Activated CD4-positive, CD25-positive, alpha-beta regulatory T cell treated with anti-CD3 and anti-CD28 coated beads, Interleukin-2, amount 50 U/mL, for 16 hours (primary cell): ENCODE data around the gene SCUBE1.

ENCODE experiments used
- DNase-seq: peaks from one replicate; pipeline ENCODE4 v3.0.0-alpha.2; 2020; ENCODE audit warnings: low read depth, low spot score

SCUBE1 gene

DNA sequence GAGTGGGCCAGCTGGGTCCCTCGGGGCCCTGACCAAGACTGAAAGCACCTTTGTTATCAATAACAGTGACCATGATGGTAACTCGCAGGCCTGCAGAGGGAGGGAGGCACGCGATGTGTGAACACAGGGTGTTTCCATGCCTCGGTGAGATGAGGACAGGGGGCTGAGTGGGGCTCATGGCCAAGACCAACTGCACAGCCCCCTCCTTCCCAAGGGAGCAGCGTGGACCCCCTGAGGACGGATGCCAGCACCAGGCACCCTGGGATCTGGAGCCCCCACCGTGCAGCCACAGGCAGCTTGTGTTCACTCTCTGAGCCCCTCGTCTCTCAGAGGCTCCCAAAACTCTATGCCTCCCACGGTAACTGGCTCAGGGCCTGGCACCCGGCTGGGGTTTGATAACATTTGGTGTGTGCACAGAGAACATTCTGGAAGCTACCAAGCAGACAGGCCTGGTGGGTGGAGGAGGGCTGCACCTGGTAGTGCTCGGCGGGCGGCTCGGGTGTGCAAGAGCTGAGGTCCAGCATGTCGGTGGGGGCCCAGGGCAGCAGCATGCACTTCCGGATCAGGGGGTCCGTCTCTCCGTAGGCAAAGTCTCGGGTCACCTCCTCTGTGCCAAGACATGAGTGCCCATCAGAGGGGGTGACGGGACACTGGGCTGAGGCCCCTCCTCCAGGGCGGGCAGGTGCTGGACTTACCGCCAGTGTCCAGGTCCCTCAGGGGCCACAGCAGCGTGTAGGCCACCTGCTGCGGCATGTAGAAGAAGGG lies 163.8 kb downstream of the SCUBE1 start:
- DNase-seq, result no peak

DNA sequence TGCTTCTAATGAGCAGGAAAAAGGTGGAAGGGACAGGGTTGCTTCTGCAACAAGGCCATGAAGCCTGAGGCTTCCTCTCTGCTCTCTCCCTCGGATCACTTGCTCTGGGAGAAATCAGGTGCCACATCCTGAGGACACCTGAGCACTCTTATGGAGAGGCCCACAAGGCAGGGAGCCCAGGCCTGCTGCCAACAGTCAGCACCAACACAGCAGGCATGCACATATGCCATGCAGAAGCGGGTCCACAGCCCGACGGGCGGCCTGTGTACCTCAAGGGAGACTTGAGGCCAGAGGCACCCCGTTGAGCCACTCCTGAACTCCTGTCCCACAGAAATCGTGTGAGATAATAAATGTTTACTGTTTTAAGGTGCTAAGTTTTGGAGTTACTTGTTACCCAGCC lies 165.7 kb downstream of the SCUBE1 start:
- no peak for DNase-seq

GRCh38 chr22:43176090-43176489 lies 167.1 kb downstream of the SCUBE1 start:
- no peak for DNase-seq

GRCh38 chr22:43174941-43175531 lies 168.1 kb downstream of the SCUBE1 start:
- DNase-seq, result no peak

DNA sequence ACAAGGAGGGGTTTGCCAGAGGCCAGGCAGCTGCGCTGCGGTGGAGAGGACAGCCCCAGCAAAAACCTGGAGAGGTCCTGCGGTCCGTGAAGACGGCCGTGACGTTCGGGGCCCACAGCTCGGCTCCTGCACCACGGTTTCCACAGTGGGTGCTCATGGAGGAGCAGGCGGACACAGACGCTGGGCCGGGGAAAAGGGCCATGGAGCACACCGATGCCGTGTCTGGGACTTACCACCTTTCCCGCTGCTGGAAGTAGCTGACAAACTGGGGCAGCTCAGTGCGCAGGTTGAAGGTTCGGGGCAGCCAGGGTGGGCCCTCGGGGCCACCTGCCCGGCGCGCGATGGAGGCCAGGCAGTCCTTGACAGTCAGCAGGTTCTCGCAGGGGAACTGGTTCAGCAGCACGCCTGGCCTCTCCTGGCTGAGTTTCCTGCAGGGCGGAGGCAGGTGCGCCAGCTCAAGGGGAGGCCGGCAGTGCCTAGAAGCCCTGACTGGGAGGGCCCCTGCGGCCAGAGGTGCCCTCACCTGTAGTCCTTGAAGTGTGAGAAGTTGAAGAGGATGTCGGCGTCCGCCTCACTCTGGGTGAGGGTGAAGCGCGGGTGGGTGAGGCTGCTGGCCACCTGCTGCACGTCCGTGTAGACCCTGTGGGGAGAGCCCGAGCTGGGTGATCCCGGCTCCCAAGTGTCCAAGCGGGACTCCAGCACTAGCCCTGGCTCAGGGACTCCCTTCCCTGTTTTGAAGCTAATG lies 169.0 kb downstream of the SCUBE1 start:
- no peak for DNase-seq

GRCh38 chr22:43173566-43173965 lies 169.6 kb downstream of the SCUBE1 start:
- no peak for DNase-seq

DNA sequence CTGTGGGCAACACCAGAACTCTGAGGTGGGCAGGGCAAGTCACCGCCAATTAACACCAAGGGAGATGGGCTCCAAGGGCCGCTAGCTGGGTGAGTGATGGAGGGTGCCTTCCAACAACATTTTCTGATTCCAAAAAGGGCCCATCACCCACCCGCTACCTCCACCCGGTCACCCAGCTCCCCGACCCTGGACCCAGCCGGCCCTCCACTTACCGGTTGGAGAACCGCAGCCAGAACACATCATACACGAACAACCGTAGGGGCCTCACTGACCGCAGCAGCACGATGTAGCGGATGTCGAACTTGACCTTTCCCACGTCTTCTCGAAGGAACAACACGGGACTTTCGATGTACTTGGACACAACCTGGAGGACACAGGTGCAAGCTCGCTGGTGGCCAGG lies 171.0 kb downstream of the SCUBE1 start:
- DNase-seq, result no peak

GRCh38 chr22:43171607-43172006 lies 171.6 kb downstream of the SCUBE1 start:
- no peak for DNase-seq

DNA sequence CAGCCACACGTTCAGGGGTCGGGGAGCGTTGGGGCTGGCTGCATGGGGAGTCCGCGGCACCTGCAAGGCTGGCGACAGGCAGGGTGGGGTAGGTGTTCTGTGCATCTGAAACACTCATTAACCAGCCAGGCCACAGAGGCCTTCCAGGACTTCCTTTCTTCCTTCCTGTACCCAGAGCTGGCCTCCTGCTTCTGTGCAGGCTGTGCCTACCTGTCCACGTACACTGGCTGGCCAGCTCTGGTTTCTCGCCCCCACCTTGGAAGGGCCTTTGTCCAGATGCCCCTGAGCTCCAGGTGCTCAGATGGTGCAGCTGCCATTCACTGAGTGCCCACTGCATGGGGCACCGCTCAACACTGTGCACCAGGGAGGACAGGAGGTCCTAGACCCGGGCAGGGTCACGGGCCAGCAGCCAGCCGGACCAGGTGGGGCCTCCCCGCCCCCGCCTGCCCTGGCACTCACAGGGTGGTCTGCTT lies 172.1 kb downstream of the SCUBE1 start:
- DNase-seq, result no peak

GRCh38 chr22:43170131-43170480 lies 173.1 kb downstream of the SCUBE1 start:
- no peak for DNase-seq

DNA sequence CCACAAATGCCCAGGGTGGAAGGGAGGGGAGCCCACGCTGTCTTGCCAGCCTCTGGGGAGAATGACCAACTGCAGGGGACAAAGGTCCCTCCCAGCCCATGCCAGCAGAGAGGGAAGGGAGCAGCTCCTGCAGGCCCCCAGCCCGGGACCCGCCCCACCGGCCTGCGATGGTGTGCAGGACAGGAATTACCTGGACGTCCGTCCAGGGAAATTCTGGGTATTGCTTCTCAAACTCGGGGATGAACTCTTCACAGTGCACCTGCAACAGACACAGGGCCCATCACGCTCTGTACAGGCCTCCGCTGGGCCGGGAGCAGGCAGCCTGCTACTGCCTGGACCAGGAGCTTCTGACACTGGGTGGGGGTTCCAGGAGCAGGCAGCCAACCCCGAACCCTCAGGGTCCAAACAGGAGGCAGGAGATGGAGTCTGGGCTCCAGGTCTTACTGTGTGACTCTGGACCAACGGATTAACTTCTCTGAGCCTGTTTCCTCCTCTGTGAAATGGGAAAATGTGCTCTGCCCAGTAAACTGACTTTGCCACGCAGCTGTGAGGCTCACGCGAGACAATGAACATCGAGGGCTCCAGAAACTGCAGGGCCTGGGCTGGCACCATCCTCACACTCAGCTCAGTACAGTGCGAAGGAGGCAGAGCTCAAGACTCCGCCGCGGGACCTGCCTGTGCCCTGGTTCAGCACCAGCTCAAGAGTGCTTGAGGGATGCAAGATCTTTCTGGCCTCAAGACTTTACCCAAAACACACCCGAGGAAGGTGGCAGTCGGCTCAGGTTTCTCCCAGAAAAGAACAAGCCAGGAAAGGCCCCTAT lies 173.7 kb downstream of the SCUBE1 start:
- no peak for DNase-seq

- DNase-seq, result no peak
Observed at GRCh38 chr22:43168471-43169309, 174.5 kb downstream of the SCUBE1 start.

- DNase-seq, result no peak
Observed at GRCh38 chr22:43167001-43167589, 176.1 kb downstream of the SCUBE1 start.

- no peak for DNase-seq
Observed at GRCh38 chr22:43166132-43166930, 176.8 kb downstream of the SCUBE1 start.

- no peak for DNase-seq
Observed at GRCh38 chr22:43164636-43165035, 178.5 kb downstream of the SCUBE1 start.

DNA sequence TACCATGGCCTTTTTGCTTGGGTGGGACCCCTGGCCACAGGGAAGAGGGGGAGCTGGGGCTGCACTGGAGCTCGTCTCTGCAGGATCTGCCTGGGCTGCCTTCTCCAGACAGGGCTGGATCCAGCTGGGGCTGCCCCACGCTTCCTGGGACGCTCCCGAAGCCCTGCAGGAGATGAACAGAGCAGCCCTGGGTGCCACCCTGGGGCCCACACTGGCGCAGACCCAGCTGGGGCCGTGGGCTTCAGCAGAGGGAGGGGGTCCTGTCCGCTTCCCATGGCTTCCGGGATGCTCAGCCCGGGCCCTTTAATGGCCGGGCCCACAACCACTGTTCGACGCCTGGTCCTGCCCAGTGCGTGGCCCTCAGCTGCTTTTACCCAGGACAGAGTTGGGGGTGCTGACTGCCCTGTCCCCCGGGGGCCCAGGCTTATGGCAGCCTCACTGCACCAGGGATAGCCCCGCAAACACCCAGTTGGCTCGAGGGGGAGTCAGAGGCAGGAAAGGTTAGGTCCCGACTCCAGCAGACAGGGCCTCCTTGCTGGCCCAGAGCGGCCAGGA lies 179.9 kb downstream of the SCUBE1 start:
- DNase-seq, result no peak

- DNase-seq, result no peak
Observed at GRCh38 chr22:43162412-43163150, 180.6 kb downstream of the SCUBE1 start.

- no peak for DNase-seq
Observed at GRCh38 chr22:43160497-43161126, 182.6 kb downstream of the SCUBE1 start.
